Activated T-cell treated with anti-CD3 and anti-CD28 coated beads, Interleukin-2, amount 50 U/mL, for 24 hours (primary cell): Measurements from ENCODE around the gene LMAN1L.

Source experiments
- DNase-seq: peaks from one replicate; pipeline ENCODE4 v3.0.0-alpha.2; 2020
- H3K27ac Mint-ChIP-seq: 2 replicates; pipeline ENCODE4 v1.8.0; 2020; ENCODE audit warnings: mild to moderate bottlenecking, mixed read lengths
- H3K27me3 Mint-ChIP-seq: 2 replicates; pipeline ENCODE4 v1.8.0; 2020; ENCODE audit warnings: mixed read lengths
- H3K36me3 Mint-ChIP-seq: 2 replicates; pipeline ENCODE4 v1.8.0; 2020; ENCODE audit warnings: low read depth, mixed read lengths
- H3K4me1 Mint-ChIP-seq: 2 replicates; pipeline ENCODE4 v1.8.0; 2020; ENCODE audit warnings: low read depth, mixed read lengths
- H3K4me3 Mint-ChIP-seq: 2 replicates; pipeline ENCODE4 v1.8.0; 2020; ENCODE audit warnings: mild to moderate bottlenecking, moderate library complexity, mixed read lengths
- H3K9me3 Mint-ChIP-seq: 2 replicates; pipeline ENCODE4 v1.8.0; 2020; ENCODE audit warnings: mixed read lengths

Gene LMAN1L

DNA sequence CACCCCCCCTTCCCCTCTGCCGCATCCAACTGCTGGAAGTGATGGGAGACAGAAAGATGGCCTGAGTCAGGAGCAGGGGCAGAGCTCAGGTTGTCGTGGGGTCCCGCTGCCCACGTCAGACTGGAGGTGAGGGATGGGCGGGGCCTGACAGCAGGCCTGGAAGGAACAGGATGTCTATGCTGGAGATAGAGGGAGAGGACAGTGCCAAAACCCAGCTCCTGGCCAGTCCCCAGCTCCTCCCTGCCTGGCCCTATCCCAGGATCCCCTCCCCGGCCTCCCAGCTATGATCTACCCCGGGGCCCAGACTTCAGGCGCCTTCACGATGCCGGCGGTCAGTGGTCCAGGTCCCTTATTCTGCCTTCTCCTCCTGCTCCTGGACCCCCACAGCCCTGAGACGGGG lies at the start of gene LMAN1L:
TSS of gene LMAN1L (plus strand) at position 303 of the 400 bp plus-strand sequence. CDS start at position 323, 20 bp downstream.
- H3K27ac Mint-ChIP-seq: peak within 1 kb of the TSS; percentile 66

DNA sequence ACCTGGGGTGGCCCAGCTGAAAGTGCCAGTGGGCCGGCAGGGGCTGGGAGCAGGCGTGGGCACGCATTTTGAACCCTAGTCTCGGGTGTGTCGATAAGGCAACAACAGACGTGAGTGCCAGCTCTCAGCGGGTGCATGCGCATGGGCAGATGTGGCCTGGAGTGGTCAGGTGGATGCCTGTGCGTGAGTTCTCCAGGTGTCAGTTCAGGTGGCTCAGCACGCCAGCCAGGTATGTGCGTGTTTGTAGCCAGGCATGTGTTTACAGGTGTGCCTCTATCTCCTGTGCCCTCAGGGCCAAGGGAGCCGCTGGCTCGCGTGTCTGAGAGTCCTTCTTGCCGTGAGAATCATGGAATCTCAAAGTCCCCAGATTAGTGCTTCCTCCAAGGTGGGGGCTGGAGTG lies 49.2 kb upstream of the LMAN1L start:
- no peak overlapping the region for H3K27ac Mint-ChIP-seq
- H3K4me3 Mint-ChIP-seq: no peak overlapping the region
- DNase-seq: no peak
- no peaks in the 10 kb centered on the region for H3K9me3 Mint-ChIP-seq
- H3K27me3 Mint-ChIP-seq: peaks cover 6% of the 10 kb centered on the region
- peaks cover 2% of the 10 kb centered on the region for H3K4me1 Mint-ChIP-seq
- no peaks in the 10 kb centered on the region for H3K36me3 Mint-ChIP-seq

More for the DNA sequence above, at the start of gene LMAN1L:
- Mint-ChIP-seq H3K4me3 (no peak within 1 kb of the TSS), H3K4me1 (peaks cover 13% of the 10 kb centered on the region), H3K36me3 (no peaks in the 10 kb centered on the region), H3K9me3 (no peaks in the 10 kb centered on the region), H3K27me3 (no peaks in the 10 kb centered on the region)
- DNase-seq: no peak

DNA sequence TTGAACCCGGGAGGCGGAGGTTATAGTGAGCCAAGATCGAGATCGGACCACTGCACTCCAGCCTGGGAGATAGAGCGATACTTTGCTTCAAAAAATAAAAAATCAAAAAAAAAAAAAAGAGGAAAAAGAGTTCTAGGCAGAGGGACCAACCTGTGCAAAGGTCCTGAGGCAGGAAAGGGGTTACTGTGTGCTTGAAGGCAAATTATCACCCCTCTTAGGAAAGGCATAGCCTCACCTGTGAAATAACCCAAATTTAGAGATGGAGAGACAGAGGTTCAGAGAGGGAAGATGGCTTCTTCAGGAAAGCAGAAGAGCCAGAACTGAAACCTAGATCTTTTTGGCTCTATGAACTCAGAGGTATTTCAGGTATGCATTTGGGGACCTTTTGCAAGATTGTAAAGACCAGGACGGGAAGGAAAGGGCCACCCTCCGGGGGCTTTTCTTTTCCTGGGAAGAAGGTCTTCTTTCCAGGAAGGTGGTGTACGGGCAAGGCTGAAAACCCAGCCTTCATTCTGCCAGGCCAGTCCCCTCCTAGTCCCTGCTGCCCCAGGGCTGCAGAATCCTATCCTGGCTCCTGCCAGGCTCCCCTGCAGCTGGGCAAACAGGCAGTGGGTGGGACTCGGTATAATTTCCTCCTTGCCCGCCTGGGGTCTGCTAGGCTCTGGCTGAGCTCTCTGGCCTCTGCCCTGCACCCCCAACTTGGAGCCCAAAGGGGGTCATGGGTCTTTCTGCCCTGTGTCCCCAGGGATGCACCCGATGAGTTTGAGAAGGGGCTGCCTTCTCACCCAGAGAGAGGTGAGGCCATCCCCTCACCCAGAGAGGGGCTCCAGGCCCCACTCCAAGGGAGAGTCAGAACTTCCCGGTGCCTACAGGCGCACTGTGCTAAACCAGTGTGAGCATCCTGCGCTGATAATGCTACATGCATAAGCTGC lies 45.2 kb upstream of the LMAN1L start:
- peaks cover 19% of the 10 kb centered on the region for H3K4me1 Mint-ChIP-seq
- H3K27me3 Mint-ChIP-seq: peaks cover 10% of the 10 kb centered on the region
- no peak for DNase-seq
- H3K9me3 Mint-ChIP-seq: no peaks in the 10 kb centered on the region
- H3K36me3 Mint-ChIP-seq: no peaks in the 10 kb centered on the region
- no peak overlapping the region for H3K4me3 Mint-ChIP-seq
- no peak overlapping the region for H3K27ac Mint-ChIP-seq

DNA sequence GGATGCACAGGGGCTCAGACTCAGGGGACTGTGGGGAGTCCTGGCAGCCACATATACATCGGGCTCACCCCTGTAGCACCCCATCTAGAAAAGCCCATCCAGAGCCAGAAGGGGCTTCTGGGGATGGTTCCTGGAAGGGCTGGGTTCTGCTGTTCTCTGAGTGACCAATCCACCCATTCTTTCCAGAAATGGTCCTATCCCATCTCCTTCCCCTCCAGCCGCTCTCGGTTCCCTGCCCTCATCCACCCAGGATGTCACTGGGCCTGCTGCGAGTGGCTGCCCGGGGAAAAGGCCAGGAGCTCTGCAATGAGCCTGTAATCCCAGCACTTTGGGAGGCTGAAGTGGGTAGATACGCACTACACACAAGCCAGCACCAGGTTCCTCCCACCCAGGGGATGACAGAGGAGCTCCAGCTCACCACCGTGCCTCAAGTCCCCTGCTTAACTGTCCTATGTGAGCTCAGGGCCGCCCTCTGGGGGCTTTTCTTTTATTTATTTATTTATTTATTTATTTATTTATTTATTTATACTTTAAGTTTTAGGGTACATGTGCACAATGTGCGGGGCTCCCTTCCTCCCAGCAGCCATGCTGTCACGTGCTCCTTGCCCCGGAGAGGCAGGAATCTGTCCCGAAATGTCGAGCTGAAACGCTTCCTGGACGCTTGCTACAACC lies 44.4 kb upstream of the LMAN1L start:
- Mint-ChIP-seq H3K4me3 (peak overlapping the region; percentile 24), H3K9me3 (no peaks in the 10 kb centered on the region), H3K27me3 (peaks cover 4% of the 10 kb centered on the region), H3K27ac (peak overlapping the region; percentile 66), H3K36me3 (no peaks in the 10 kb centered on the region), H3K4me1 (peaks cover 19% of the 10 kb centered on the region)
- no peak for DNase-seq

DNA sequence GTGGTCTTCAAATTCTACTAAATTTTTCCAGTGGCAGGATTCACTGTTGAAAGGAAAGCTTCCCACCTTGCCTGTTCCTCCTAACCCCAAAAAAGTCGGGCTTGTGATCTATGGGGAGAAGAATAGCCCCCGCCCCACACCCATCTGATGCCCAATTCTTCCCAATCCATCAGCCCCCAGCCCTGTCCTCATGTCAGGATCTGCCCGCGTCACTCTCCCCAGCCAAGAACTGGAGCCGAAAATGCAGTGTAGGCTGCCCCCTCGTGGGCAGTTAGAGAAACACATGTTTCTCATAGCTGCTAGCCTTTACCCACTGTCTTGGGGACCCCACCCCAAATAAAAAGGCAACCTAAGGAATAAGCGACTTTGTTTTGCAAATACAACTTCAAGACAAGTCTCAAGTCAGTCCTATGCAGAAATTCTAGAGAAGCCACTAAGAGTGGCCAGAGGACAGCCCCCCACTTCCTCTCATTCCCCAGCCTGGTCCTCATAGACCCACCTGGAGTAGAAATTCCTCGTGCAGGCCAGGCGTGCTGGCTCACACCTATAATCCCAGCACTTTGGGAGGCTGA lies 43.8 kb upstream of the LMAN1L start:
- H3K27me3 Mint-ChIP-seq: peaks cover 4% of the 10 kb centered on the region
- H3K4me3 Mint-ChIP-seq: peak overlapping the region; percentile 24

DNA sequence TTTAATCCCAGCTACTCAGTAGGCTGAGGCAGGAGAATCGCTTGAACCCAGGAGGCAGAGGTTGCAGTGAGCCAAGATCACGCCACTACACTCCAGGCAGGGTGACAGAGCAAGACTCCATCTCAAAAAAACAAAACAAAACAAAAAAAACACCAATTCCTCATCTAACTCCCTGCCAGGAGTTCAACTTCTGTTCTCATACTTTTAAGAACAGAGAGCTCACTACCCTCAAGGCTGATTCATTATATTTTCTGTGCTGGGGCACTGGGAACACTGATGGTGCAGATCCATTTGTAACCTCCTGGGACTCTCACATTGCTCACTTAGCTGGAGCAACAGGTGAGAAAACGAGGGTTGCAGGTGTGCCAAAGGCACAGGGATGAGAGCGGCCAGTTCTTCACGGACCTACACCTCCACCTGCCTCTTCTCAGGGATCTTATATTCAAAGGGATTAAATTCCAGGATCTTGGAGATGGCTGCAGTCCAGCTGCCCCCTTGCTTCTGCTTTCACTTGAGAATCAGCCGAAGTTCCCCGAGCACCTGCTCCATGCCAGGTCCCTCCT lies 43.1 kb upstream of the LMAN1L start:
- Mint-ChIP-seq H3K4me1 (peaks cover 30% of the 10 kb centered on the region), H3K27me3 (peaks cover 4% of the 10 kb centered on the region), H3K4me3 (no peak overlapping the region), H3K9me3 (no peaks in the 10 kb centered on the region), H3K27ac (no peak overlapping the region), H3K36me3 (no peaks in the 10 kb centered on the region)
- DNase-seq: no peak

More for the DNA sequence above, 43.8 kb upstream of the LMAN1L start:
- peaks cover 25% of the 10 kb centered on the region for H3K4me1 Mint-ChIP-seq
- no peaks in the 10 kb centered on the region for H3K36me3 Mint-ChIP-seq
- H3K27ac Mint-ChIP-seq: peak overlapping the region; percentile 66
- H3K9me3 Mint-ChIP-seq: no peaks in the 10 kb centered on the region
- DNase-seq: peak; percentile 74

DNA sequence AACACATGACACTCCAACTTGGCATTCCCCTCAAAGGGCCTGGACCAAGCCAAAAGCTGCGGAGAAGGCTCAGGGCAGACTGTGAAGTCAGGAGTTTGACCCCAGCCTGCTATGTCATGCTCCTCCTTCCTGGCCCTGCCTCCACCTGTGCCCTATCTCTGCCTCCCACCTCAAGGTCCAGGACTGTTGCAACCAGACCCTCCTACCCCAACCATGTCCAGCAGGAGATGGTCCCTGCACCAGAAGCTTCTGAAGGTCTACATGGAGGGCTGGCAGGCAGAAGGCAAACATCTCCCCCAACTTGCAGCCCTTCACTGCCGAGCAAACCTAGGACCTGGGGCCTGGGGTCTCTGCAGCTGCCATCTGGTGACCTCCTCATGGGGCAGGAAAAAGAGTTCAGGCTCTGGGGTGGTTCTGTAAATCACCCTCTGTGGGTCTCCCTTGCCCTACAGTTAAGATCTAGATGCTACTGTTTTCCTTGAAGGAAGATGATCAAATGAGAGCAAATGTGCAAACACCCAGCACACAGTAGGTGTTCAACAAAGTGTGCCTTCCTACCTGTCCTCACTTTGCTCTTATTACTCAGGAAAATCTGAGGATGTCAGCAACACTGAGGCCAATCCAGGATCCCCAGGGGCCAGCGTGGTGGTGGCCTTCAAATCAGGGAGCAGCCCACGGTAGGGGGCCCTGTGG lies 42.3 kb upstream of the LMAN1L start:
- H3K36me3 Mint-ChIP-seq: no peaks in the 10 kb centered on the region
- H3K9me3 Mint-ChIP-seq: no peaks in the 10 kb centered on the region
- no peak for DNase-seq
- peaks cover 4% of the 10 kb centered on the region for H3K27me3 Mint-ChIP-seq
- peaks cover 35% of the 10 kb centered on the region for H3K4me1 Mint-ChIP-seq
- H3K27ac Mint-ChIP-seq: no peak overlapping the region
- no peak overlapping the region for H3K4me3 Mint-ChIP-seq

DNA sequence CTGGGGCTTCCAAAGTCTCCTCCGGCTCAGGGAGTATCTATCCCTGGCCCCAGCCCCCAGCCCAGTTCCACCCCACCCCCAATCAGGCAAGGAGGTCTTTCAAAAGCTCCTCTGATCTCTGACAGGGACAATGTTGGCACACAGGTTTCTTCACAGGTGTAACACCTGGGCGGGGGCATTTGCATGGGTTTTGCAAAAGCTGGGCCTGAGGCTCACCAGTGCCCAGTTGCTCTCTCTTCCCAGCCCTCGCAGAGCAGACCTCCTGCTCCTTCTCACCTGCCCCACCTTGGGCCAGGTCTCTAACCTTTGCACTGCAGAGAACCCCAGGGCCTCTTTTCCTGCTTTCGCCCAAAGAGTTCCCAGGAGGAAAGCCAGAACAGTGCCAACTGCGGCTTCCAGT lies 39.3 kb upstream of the LMAN1L start:
- Mint-ChIP-seq H3K27ac (no peak overlapping the region), H3K4me3 (no peak overlapping the region), H3K36me3 (peaks cover 1% of the 10 kb centered on the region), H3K27me3 (peaks cover 4% of the 10 kb centered on the region), H3K4me1 (peaks cover 64% of the 10 kb centered on the region), H3K9me3 (no peaks in the 10 kb centered on the region)
- no peak for DNase-seq

DNA sequence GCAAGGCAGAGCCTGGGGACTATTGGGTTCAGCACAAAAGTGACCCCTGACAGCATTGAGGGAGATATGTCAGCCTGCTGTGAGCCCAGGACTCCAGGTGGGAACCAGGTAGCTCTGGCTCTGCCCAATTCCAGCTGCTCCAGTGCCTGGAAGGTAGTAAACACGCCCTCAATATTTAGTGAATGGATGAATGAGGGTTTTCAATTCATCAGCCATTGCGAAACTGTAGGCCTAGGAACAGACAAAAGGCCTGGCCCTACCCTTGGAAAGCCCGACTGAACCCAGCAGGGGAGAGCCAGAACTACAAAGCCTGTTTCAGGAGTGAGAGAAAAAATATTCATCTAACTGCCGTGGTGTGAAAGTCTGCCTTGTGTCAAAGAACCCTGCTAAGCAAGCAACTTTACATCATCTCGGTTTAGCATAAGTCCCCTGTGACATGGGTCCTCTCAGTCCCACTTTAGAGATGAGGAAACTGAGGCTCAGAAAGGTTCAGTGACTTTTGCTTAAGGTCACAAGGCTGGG lies 38.8 kb upstream of the LMAN1L start:
- H3K4me1 Mint-ChIP-seq: peaks cover 65% of the 10 kb centered on the region
- H3K27ac Mint-ChIP-seq: peak overlapping the region; percentile 72
- DNase-seq: no peak
- peaks cover 1% of the 10 kb centered on the region for H3K36me3 Mint-ChIP-seq
- no peak overlapping the region for H3K4me3 Mint-ChIP-seq
- H3K9me3 Mint-ChIP-seq: no peaks in the 10 kb centered on the region
- peaks cover 1% of the 10 kb centered on the region for H3K27me3 Mint-ChIP-seq

DNA sequence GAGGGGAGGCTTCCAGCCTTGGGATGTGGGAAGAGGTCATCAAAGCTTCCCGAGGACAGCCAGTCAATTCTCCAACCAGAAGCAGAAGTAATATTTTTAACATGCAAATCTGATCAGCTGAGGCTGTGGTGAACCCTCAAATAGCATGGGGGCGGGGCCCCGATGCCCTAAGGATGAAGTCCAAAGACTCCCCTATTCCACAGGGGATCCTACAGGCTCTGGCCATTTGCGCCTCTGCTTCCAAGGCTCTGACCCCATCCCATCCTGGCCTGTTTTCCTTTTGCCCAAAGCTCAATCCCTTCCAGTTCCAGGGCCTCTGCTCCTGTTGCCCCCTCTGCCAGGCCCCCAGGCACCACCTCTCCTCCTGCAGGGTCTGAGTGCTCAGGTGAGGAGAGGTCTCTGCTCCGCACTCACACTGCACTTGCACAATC lies 37.5 kb upstream of the LMAN1L start:
- H3K27ac Mint-ChIP-seq: peak overlapping the region; percentile 99
- no peak for DNase-seq
- peaks cover 1% of the 10 kb centered on the region for H3K36me3 Mint-ChIP-seq
- H3K9me3 Mint-ChIP-seq: no peaks in the 10 kb centered on the region
- no peak overlapping the region for H3K4me3 Mint-ChIP-seq
- peaks cover 77% of the 10 kb centered on the region for H3K4me1 Mint-ChIP-seq
- H3K27me3 Mint-ChIP-seq: no peaks in the 10 kb centered on the region

DNA sequence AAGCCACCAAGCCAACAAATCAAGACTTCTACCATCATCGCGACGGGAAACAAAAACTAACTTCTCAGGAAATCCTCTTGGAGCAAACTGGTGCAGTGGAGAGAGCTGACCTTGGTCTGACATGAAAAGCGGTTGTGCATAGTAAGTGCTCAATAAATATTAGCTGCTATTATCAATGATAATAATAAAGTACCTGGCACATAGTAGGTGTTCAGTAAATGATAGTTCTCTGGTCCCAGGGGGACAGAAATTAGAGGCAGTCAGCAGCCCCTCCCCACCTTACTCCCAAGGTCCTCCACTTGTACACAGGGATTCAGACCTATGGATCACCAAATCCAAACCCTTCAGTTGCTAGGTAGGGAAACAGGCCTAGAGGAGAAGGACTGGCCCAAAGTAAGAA lies 36.7 kb upstream of the LMAN1L start:
- Mint-ChIP-seq H3K9me3 (no peaks in the 10 kb centered on the region), H3K27ac (peak overlapping the region; percentile 99), H3K36me3 (peaks cover 2% of the 10 kb centered on the region), H3K27me3 (no peaks in the 10 kb centered on the region), H3K4me1 (peaks cover 83% of the 10 kb centered on the region), H3K4me3 (no peak overlapping the region)
- DNase-seq: no peak

DNA sequence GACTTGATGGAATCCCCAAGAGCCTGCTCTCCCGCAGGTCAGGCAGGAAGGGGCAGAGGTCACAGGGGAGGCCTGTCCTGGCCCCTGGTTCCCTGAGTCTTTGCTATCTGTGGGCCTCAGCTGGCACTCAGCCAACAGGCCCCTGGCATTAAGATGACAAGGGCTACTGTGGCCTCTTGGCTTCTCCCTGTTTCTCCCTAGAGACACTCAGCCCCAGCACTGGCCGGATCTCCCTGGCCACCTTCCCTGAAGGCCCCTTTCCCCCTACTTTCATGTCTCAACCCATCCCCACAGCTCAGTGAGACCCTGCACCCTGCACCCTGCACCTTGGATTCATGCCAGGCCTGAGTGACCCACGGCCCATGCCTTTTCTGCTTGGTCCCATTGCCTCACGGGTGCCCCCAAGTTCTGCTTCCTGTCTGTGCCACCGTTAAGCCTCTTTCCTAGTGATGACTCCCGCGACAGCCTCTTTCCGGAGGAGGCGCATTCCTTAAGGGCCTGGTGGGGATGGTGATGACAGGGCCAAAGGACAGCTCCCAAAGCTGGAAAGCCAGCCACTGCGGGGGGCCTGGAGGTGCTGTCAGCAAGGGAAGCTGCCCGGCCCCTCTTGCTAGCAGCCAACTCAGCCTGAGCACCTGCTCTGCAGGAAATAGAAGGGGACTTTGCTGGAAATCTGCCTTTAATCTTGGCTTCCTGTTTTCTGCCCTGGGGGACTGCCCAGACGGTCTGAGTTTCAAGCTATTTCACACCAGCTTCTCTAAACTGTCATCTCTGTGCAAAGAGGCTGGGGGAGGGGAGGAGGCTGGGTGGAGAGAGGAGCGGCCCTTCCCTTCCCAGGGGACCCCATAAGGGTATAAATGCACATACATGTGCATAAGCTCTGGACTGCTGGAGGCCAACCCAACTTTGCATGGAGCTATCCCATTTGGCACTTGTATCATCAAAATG lies 35.5 kb upstream of the LMAN1L start:
- peak; percentile 76 for DNase-seq
- Mint-ChIP-seq H3K36me3 (peaks cover 9% of the 10 kb centered on the region), H3K27ac (peak overlapping the region; percentile 99), H3K27me3 (no peaks in the 10 kb centered on the region), H3K4me1 (peaks cover 81% of the 10 kb centered on the region), H3K4me3 (peak overlapping the region; percentile 77), H3K9me3 (no peaks in the 10 kb centered on the region)
